ENCODE results near the gene ELK4.

DNA sequence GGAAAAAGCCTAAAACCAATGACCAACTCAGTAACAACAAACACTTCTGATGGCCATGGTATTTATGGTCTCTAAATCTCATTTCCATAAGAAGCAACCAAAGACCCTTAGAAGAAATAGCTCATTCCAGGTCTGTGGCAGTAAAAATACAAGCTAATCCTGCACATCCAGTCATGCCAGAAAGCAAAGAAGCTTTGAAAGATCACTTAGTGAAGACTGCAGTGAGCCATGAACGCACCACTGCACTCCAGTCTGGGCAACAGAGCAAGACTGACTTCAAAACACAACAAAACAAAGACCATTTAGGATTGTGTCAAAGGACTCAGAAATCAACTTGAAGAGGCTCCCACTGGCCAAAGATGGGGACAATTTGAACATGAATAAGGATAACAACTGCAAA lies 18.4 kb upstream of the ELK4 start:
- no peak for TF ChIP-seq EZH2 (IDR thresholded peaks at IDR 0.05; ENCODE audit: insufficient read depth, poor library complexity, severe bottlenecking)
- TF ChIP-seq EZH2phosphoT487 (IDR thresholded peaks at IDR 0.05; ENCODE audit: insufficient read depth, low read depth) = no peak
